Measurements from ENCODE around the gene NXN.
"Not testable (repeated sequence)": the region's sequence is repeated elsewhere in the genome, so short reads cannot be mapped to it uniquely, and the experiment has no call there.

Gene NXN

DNA sequence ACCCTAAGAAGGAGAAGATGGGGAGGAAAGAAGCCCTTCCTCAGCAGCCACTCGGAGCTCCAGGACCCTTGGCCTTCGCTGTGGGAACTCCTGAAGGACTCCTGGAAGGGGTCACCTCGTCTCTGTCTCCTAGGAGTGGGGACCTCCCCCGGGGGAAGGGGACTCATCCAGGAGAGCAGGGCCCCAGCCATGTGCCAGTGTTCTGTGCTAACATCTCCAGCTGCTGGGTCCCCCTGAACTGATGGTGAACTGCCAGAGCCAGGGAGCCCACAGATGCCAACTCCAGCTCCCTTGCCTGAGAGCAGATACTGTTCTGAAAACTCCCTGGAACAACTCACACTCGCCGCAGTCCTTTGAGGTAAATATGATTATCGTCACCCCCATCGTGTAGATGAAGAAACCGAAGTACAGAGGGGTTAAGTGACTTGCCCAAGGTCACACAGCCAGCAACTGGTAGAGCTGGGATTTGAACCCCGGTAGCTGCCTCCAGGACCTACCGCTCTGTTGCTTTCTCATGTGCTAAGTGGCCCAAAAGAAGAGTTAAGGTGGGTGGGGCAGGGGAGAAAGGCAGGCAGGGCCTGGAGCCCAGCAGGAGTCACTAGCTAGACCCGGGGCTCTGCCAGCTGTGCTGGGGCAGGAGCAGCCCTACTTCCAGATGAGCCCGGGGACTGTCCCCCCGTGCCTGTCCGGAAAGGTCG, 27.9 kb upstream of the NXN start:
- no peak for DNase-seq (ENCODE audit: low read depth in 3 of 3, low spot score in 1 of 3)

DNA sequence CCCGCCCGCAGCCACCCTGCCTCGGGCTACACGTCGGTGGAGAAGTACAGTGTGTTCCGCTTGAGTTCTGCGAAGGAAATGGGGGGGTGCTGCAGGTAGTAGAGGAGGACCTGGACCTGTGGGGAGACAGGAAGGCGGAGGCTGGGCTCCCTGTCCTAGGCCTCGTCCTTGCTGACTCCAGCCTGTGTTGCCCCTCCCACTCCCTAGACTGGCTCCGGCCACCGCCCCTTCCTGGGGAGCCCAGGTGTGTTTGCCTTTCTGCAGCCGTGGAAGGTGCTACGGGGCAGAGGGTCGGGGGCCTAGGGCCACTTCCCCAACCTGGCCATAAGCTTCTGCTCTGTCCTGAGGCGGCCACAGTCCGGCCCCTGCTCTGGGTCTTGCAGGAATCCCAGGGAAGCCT, 26.5 kb upstream of the NXN start:
- DNase-seq (ENCODE audit: low read depth in 3 of 3, low spot score in 1 of 3), result no peak

DNA sequence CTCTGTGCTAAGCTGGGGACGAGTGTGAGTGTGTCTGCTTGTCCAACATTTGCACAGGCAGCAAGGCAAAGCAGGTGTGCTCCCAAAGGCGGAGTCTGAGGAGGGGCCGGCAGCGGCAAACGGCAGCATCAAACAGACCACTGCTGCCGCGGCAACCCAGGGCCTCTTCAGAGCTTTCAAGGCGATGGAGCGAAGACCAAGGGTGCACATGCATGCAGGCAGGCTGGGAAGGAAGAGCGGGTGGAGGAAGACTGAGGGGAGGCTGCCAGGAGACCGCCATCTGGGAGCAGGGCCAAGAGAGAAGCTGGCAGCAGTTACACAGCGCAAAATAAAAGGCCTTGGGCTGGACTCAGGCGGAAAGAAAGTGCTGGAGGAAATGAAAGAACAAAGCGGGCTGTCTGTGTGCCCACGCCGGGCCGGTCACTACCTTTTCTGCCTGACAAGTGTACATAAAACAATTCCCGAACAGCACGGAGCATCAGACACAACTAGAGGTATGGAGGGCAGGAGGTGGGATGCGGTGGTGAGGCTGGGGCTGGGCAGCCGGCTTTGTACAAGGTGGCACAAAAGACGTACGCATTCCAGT, 25.9 kb upstream of the NXN start:
- no peak for DNase-seq (ENCODE audit: low read depth in 3 of 3, low spot score in 1 of 3)

DNA sequence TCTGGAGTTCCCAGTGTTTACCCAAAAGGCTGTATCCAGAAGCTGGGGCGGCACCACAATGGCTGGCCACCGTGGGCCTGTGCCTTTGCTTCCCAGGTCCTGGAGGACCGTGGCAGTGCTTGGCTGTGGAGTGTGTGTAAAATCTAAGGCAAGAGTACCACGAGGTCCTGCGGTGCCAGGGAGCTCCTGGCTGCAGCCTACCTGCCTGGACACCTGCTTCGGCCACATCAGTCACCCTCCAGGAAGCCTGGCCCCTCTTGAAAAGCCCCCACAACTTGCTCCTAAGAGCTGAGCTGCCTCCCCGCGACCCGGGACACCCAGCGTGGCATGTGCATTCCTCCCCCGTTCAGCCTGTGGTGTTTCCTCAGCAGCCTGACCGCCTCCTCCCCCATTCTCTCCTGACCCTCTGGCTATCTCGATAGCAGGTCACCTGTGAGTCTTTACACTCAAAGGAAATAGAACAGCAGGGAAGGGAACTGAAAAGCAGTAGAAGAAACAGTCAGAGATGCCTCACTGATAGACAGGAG, 25.3 kb upstream of the NXN start:
- DNase-seq (ENCODE audit: low read depth in 3 of 3, low spot score in 1 of 3), result no peak

DNA sequence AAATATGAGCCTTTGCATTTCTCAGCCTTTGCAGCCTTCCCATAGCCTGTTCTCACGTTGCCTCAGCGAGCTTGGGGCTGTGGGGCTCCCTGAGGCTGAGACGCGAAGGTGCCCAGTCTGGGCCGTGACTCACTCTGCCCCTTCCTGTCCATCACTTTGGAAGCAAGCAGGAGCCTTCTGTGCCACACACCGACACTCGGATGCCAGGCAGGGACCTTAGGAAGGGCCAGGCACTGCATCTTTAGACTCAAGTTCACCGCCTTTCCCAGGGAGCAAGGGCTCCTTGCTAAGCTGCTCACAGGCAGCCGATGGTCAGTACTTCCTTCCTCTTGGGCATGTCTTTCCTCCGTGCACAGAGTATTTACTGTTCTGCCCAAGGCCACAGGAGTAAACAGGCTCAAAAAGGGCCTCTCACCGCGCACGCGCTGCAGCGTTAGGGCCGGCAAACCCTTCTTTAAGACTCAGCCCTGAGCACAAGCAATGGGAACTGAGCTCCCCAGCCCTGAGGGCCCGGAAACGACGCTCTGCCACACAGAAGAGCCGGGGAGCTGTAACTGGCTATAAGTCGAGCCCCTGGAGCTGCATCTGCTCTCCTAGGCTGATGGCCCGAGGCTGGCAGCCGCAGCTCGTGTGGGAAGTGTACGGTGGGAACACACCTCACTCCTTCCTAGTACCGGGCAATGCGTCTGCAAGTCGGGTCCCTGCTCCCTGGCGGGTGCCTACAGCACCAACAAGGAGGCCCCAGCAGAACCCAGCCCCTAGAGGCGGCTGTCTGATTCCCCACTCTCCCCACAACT, 24.6 kb upstream of the NXN start:
- no peak for DNase-seq (ENCODE audit: low read depth in 3 of 3, low spot score in 1 of 3)

DNA sequence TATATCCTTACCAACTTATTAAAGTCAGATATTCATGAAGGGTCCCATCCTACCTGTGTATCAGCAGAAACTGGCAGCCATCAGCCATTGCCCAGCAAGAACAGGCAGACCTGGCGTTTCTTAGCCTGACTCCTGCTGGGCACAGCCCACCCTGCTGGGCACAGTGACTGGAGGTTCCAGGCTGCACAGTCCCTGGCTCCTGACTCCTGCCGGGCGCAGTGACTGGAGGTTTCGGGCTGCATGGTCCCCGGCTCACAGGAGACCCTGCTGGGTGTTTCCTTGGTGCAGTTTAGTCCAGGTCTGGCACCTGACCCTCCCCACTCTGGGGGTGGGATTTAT, 24.0 kb upstream of the NXN start:
- no peak for DNase-seq (ENCODE audit: low read depth in 3 of 3, low spot score in 1 of 3)

DNA sequence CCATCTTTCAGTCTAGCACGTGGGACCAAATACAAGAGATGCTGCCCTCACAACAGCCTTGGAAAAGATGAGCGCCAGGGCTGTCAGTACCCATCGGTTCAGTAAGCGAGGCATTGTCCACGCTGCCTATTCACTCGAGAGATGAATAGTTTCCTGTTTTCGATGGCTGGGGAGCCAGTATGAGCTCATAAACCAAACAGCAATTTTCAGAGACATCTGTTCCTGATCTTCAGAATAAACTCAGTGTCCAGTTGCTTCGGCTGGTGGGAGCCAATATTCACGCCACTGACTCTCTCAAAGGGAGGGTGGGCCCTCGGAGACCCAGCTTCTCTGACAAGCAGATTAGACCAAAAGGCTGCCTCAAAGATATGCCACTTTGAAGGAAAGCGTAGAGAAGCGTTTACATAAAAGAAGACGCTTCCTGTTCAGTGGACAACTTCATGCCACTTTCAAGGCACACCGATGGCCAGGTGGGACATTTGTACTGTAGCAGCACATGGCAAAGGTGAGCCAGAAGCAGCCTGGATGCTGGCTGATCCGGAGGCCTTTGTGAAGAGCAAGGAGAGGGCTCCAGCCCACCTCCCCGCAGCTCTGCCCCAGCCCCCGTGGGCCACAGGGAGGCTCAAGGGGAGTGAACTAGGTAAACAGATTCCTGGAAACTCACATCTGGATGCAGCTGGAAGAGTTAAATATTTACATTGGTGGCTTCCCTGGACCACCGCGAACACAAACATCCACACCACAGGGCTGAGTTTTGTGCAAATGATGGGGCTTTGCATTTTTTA, 23.4 kb upstream of the NXN start:
- DNase-seq (ENCODE audit: low read depth in 3 of 3, low spot score in 1 of 3), result no peak

DNA sequence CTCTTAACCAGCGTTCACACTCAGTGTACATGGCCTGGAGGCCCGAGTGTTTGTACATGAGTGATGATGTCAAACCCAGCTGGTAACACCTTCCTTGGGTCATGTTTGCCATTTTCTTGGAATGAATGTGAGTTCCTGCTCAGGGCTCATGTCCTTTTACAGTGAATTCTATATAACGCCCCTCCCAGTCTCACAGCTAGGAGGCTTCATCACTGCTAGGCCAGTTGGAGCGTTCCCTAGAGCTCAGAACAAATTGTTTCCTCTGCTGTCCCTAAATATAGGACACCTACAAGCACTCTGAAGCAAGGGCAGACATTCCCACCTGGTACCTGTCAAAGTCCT, 22.8 kb upstream of the NXN start:
- DNase-seq (ENCODE audit: low read depth in 3 of 3, low spot score in 1 of 3), result no peak

DNA sequence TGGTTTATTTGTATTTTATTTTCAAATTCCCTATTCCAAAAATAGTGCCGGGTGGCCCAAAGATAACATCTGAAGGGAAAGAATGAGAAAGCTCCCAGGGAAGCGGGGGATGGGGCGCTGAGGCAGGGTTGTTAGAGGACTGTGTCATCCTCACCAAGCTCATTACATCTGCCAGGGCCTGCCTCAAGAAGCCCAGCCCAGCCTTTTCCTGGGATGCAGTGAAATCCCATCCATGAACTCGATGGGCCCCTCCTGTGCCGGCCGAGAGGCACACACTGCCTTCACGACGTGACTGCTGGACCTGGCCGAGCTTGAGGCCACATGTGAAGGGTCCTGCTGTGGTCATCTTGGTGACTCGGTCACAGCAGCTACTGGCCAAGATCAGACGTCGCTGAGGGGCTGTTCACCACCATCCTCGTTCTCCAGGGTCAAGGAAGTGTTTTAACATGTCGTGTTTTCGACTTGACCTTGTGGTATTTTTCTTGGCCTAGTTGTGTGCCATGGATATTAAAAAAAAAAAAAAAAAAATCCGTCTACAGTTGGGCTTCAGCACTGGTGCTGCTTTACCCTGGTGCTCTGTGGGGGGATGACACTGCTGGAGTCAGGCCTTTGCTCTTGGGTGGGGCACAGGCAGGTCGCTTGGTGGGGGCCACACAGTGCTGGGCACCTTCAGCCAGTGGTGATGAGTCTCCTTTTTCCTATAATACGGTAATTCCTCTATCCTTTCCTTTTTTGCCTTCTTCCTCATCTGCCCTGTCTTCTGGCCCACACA, 22.2 kb upstream of the NXN start:
- DNase-seq (ENCODE audit: low read depth in 3 of 3, low spot score in 1 of 3), result no peak

DNA sequence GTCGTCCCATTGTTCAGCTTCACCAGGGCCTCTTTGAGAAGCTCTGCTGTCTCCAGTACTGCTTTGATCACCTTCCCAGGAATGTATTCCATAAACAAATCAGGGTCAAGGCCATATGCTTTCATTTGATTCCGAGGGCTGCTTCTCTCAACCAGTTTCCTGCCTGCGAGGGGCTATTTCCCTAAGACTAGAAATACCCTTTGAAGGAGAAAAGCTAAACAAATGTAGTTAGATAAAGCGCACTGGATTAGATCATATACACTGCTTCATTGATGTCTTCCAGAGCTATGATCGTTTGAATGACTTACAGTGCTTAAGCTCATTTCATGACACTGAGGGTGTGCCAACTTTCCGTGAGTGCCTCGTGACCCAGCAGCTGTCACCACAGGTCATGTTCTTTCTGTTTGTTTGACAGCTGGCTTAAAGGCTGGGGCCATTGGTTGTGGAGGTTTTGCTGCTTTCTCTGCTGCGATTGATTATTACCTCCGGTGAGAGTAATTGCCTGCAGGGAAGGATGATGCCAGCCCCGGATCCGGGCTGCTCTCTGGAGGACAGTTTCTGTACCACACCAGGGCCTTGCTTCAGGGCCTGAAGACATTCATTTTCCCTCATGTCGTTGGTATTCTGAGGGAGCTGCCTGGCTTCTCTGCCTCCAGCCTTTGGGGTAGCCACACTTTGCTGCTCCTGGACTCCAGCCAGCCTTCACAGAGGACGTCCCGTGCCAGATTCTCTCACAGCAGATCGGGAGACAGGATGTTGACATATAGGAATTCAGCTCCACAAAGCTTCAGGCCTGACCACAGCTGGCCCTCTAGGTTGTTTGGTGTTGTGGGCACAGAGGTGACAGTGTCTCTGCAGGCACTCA, 21.3 kb upstream of the NXN start:
- no peak for DNase-seq (ENCODE audit: low read depth in 3 of 3, low spot score in 1 of 3)

DNA sequence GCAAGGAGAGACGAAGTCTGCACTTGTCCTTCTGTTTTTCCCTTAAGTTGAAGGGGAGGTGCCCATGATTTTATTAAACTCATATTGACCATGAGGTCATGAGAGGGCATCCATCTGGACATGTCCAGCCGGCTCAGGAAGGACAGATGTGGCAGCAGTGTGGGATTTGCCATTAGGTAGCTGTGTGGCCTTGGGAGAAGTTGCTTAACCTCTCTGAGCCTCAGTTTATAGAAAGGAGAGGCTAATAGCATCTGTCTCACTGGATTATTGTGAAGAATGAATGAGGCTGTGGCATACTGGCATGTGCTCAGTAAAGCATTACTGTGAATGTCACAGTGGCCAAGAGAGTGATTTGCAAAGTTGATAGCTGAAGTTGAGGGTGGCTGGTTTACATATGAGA, 18.5 kb upstream of the NXN start:
- no peak for DNase-seq (ENCODE audit: low read depth in 3 of 3, low spot score in 1 of 3)

DNA sequence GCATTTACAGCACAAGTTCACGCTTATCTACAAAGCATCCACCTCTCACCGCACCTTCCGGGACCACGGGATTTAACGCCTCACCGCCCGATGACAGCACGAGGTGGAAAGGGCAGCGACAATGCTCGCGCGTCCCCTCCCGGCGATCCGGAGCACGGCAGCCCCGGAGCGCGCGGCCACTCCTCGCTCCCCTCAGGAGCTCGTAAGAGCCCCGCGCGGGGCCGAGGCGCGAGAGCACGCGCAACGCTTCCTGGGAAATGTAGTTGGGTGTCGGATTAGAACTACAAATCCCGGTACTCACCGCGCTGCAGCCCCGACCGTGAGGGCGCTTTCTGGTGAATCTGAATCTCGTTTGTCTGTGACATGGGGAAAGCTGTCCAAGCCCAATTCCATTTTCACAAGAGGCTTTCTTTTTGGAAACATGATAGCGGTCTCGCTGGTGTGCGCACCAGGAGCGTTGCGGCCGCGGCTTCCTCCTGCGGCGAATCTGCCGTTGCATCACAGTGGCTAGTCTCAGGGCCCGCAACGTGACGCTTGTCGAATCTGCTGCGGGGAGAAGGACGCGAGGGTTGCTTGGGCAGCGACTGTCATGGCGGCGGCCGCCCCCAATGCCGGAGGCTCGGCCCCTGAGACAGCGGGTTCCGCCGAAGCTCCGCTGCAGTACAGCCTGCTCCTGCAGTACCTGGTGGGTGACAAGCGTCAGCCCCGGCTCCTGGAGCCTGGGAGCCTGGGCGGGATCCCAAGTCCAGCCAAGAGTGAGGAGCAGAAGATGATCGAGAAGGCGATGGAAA, 17.2 kb upstream of the NXN start, which contains the start of gene TIMM22:
TSS of gene TIMM22 (plus strand) at position 576 of the 791 bp plus-strand sequence. CDS start at position 590, 14 bp downstream.
- DNase-seq (ENCODE audit: low read depth in 3 of 3, low spot score in 1 of 3), result peak; percentile 73 to 83 (median 80)

DNA sequence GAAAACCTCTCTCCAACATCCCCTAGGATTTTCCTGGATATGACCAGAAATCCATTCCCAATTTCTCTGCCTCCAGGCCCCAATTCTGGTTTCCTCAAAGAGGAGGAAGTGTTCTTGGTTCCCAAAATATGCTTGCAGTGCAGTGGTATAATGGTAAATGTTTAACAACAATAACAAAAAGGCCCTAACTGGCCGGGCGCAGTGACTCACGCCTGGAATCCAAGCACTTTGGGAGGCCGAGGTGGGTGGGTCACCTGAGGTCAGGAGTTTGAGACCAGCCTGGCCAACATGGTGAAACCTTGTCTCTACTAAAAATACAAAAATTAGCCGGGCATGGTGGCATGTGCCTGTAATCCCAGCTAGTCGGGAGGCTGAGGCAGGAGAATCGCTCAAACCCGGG, 15.7 kb upstream of the NXN start:
- DNase-seq (ENCODE audit: low read depth in 3 of 3, low spot score in 1 of 3), result not testable (repeated sequence)

DNA sequence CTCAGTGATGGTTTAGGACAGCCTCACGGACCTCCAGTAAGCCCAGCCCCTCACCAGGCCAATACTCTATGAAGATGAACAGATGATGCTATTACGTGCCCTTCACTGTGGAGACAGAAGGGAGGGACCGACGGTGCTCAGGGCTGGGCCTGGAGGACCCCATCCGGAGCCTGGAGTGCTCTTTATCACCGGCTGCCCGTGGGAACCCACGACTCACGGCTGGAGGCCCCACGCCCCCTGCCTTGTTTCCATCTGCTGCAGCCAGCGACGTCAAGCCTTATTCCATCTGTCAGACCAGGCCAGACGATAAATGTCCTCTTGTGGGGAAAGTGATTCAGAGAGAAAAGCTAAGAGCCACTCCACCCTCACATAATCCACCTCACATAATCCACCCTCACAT, 13.4 kb upstream of the NXN start:
- DNase-seq (ENCODE audit: low read depth in 3 of 3, low spot score in 1 of 3), result no peak

DNA sequence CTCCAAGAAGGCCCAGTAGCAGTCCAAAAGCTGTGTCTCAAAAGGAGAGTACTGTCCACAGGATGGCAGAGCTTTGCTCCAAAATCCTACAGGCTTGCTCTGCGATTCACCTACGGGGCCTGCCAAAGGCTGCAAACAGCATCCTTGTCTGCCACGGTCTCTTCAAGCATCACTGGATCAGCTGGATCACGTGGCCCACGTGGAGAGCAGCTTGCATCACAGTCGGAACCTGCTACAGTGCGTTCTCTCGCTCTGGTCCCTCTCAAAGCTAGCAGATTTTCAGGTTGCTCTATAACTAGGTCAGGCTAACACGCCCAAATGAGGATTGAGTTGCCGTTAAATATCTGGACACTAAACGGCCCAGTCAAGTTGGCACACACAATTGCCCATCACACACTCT, 9.0 kb upstream of the NXN start:
- DNase-seq (ENCODE audit: low read depth in 3 of 3, low spot score in 1 of 3), result no peak

DNA sequence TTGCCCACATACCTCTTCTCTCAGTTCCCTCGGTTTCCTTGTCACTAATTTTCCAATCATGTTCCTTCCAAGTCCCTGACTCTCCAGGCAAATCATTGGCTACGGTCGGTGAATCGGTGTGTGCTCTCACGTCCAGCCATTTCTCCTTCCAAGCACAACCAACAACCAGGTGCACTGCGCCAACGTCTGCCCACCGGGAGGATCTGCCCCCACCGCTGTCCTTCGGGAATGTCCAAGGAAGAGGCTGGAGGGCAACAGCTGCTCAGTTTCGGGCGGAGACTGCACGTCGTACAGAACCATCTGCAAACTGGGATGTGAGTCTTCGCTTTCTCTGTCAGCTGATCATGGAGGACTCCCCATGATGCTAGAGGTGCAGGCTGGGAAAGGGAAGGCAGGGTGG, 8.4 kb upstream of the NXN start:
- DNase-seq (ENCODE audit: low read depth in 3 of 3, low spot score in 1 of 3), result no peak

DNA sequence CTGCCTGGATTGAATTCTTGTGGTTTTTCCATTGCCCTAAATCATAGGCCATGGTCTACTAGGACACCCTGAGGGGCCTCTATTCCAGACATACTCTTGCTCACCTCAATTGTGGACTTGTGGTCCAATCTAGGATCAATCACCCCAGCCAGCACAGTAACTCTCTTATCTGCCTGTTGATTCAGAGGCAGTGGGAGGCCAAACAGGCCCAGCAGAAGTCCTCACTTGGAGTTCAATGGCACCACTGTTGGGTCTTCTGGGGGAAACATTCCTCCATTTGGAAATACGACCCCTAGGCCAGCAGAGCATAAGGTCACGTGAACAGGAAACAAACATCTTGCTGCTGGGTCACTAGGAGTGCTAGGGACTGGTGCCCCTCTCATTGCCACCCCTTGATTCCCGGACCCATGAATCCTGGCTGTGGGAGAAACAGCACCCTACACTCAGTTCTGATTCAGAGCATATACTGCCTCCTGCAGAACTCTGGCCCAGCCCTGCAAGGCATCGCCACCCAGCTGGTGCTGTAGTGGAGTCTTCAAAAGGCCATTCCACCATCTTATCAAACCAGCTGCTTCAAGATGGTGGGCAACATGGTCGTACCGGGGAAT, 6.8 kb upstream of the NXN start:
- no peak for DNase-seq (ENCODE audit: low read depth in 3 of 3, low spot score in 1 of 3)

DNA sequence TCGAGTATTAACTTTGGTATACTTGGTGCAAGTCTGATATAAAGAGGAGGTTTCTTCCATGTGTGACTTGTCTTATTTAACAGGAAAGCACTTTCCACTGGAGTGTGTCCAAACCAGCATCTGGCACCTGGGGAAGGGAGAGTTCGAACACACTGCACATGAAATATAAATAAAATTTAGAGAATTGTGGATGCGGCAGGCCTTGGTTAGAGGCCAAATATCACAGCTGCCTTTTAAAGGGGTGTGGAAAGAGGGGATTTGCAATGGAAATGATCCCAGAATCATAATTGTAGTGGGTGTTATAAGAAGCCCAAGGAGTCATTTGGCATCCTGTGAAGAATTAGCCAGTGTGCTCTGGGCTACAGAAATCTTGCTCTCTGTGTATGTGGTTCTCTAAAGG, 4.3 kb upstream of the NXN start:
- DNase-seq (ENCODE audit: low read depth in 3 of 3, low spot score in 1 of 3), result no peak

DNA sequence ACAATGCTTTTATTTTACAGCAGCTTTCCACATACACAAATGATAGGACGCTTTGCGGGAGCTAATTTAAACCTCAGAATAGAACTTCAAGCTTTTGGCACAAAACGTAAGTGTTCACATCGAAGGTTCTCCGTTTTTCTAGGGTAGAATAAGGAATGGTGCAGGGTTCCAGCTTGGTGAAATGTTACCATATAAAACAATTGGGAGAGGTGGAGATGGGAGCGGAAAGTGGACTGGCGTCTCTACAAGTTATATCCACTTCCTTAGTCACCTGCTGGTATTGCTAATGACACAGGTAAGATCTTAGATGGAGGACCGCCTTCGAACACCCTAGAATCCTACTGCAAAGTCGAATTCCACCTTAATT, 1.7 kb upstream of the NXN start:
- no peak for DNase-seq (ENCODE audit: low read depth in 3 of 3, low spot score in 1 of 3)
